NCI-H226 (cell line): Measurements from ENCODE around the gene ALPK1.

ENCODE experiments used
- DNase-seq: peaks from one replicate; pipeline ENCODE4 v3.0.0-alpha.2; 2015

Gene ALPK1

DNA sequence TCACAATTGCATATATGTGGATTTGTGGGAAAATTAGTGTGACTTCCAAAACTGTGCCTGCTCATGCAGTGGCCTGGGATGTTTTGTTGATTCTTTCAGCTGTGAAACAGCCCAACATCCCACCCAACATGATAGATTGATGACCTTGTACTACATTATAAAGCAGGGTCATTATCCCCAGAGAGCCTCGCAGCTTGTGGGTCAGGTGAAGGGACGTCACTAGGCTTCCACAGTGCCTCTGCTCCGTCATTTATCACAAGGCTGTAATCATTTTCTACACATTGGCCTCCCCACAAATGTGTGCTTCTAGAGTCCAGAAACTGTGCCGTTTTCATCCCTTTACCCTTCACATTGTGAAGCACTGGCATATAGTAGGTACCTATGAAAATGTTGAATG lies 31.6 kb downstream of the ALPK1 start:
- no peak for DNase-seq

GRCh38 chr4:112329672-112330375 lies 32.7 kb downstream of the ALPK1 start:
- DNase-seq: no peak

- no peak for DNase-seq
Observed at GRCh38 chr4:112330921-112331320, 33.8 kb downstream of the ALPK1 start.

DNA sequence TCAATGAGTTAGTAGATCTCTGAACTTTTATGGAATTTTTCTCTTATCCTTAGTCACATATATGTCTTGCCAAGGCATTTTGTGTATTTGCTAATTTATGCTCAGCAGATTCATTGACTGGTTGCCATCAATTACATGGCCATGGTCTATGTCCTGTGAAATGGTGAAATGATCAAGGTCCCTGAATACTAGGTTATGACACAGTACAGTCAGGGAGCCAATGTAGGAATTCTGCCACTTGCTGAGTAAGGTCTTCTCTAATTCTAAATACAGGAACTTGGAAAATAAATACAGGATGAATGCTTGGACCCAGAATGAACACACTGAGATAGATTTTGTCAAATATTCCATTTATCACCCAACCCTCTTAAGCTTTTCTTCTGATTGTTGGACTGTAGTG lies 35.2 kb downstream of the ALPK1 start:
- no peak for DNase-seq

- DNase-seq: no peak
Observed at GRCh38 chr4:112340023-112340422, 42.9 kb downstream of the ALPK1 start.

- DNase-seq: no peak
Observed at GRCh38 chr4:112341033-112341432, 43.9 kb downstream of the ALPK1 start.

DNA sequence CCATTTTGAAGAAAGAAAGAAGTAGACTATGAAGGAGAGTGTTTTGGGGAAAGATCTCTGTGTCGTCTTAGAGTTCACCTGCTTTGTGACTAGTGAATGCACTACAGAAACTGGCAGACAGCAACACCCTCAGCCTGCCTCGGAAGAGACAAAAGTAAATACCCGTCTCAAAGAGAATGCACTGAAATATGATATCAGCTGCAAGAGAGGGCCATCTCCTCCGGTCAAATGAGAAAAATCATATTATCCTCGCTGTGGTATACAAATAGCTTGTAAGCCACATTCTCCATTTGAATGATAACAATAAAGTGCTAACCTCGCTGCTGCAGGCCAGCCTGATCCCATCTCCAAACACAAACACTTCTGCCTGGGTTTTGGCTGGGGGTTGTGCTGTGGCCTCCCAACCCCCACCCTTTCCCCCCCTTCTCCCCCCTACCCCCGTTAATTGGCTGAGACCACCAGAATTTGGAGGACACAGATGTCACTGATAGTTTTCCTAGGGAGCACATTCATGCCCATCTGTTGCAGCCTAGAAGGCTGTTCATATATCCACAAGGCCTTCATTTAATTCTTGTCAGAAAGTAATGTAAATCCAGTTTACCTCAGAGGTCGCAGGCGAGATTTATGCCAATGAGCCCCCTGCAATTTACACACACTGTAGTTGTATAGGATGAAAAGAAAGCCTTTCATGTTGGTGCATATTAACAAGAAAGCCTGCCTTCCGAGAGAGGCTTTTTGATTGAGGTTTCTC lies 46.3 kb downstream of the ALPK1 start:
- no peak for DNase-seq

DNA sequence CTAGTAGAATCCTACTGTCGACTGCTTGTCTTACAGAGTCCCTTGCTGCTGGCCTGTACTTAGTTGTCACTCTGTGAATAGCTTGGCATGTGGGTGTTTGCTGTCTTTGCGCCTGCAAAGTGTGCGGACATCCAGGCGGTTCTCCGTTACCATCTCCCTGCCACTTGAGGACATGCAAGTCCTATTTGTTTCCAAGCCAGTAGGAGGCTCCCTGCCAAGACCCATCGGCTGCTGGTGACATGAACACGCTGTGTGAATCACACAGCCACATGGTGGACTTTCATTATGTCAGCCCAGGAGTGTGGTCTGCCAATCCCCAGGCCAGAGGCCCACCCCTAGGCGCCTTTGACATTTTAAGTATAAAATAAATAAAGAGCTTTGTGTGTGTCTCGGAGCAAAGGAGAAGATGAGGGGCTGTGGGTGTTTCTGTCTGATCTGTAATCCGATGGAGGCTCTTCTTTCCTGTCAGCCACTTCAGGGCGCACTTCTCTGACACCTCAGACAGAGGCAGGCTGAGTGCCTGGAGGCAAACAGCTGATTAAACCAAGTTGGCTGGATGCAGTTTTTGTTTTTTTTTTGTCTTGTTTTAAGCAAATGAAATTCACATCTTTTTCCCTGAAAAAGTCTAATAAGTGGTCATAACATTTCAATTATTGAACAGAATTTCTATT lies 51.5 kb downstream of the ALPK1 start:
- no peak for DNase-seq

GRCh38 chr4:112352736-112353135 lies 55.6 kb downstream of the ALPK1 start:
- DNase-seq: no peak

GRCh38 chr4:112355662-112356061 lies 58.5 kb downstream of the ALPK1 start:
- DNase-seq: no peak

DNA sequence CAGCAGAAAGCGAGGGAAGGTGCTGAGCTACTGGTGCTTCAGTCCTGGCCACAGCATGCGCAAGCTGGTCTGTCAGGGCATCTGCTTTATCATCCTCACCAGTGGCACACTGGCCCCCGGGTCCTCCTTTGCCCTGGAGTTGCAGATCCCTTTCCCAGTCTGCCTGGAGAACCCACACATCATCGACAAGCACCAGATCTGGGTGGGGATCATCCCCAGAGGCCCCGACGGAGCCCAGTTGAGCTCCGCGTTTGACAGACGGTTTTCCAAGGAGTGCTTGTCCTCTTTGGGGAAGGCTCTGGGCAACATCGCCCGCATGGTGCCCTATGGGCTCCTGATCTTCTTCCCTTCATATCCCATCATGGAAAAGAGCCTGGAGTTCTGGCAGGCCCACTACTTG lies 60.3 kb downstream of the ALPK1 start:
- DNase-seq: no peak

GRCh38 chr4:112357897-112358296 lies 60.7 kb downstream of the ALPK1 start:
- DNase-seq: no peak

- DNase-seq: no peak
Observed at GRCh38 chr4:112358415-112358814, 61.2 kb downstream of the ALPK1 start.

GRCh38 chr4:112358952-112359749 lies 62.0 kb downstream of the ALPK1 start:
- DNase-seq: no peak

DNA sequence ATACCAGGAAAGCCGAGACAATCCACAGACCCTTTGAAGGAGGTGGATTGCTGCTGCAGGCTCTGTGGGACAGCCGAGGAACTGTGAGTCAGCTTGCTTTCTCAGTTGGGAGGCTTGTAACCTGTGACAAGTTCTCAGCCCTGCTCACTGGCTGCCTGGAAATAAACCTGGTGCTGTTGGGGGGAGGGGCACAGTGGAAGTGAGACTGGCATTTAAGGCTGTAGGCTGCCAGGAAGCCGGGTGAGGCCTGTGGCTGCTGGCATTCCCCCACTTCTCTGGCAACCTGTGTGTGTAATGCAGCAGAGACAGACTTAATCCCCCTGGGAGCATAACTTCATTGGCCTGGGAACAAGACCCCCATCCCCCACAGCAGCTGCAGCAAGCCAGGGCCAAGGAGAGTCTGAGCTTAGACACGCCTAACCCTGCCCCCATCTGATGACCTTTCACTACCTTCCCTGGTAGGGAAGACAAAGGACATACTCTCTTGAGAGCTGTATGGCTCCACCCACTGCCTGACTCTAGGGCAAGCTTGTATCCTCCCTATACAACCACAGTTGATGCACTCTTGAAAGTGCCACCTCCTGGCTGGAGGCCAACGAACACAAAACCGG lies 64.1 kb downstream of the ALPK1 start:
- DNase-seq: peak; percentile 4

DNA sequence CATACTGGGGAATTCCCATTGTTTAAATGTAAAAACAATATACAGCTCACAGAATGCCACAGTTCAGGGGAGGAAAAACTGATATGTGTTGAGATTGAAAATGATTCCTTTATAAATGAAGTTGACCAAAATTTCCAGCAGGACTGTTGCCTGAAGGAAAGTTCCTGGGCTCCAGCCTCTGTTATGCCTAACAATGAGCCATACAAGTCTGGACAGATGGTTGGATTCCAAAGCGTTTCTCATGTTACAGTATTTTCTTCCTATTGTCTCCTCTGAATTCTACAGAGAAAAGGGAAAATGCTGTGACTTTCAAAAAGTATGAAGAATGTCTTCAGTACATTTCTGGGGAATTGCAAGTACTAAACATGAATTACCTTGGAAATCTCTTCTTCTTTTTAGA lies 73.3 kb downstream of the ALPK1 start:
- no peak for DNase-seq

DNA sequence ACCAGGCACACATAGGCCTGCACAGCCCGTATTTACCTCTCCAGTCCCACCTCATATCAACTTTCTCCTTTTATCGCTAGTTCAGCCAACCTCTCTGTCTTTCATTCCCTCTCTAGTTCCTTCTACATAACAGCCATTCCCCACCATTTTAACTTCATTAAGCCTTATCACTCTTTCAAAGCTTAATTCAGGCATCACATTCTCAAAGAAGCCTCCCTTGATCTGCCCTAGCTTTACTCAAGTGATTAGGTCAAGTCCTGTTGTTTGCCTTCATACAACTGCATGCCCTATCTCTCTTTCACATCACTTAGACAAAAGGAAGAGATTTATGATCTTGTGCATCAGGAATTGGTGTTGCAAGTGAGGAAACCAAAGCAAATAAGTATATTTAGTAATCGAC lies 74.2 kb downstream of the ALPK1 start:
- no peak for DNase-seq

- DNase-seq: no peak
Observed at GRCh38 chr4:112374850-112375249, 77.7 kb downstream of the ALPK1 start.

GRCh38 chr4:112377171-112377570 lies 80.0 kb downstream of the ALPK1 start:
- no peak for DNase-seq

- DNase-seq: no peak
Observed at GRCh38 chr4:112377594-112378242, 80.5 kb downstream of the ALPK1 start.

GRCh38 chr4:112378243-112378620 lies 81.1 kb downstream of the ALPK1 start:
- DNase-seq: no peak

GRCh38 chr4:112378858-112379257 lies 81.7 kb downstream of the ALPK1 start:
- DNase-seq: no peak
